Right kidney (tissue), 1 donor: ENCODE results near the gene FLII.
"Not testable (repeated sequence)": the region's sequence is repeated elsewhere in the genome, so short reads cannot be mapped to it uniquely, and the experiment has no call there.

Experiments used
- DNase-seq: peaks from one replicate; pipeline ENCODE4 v3.0.0-alpha.2; 2016

Gene FLII

DNA sequence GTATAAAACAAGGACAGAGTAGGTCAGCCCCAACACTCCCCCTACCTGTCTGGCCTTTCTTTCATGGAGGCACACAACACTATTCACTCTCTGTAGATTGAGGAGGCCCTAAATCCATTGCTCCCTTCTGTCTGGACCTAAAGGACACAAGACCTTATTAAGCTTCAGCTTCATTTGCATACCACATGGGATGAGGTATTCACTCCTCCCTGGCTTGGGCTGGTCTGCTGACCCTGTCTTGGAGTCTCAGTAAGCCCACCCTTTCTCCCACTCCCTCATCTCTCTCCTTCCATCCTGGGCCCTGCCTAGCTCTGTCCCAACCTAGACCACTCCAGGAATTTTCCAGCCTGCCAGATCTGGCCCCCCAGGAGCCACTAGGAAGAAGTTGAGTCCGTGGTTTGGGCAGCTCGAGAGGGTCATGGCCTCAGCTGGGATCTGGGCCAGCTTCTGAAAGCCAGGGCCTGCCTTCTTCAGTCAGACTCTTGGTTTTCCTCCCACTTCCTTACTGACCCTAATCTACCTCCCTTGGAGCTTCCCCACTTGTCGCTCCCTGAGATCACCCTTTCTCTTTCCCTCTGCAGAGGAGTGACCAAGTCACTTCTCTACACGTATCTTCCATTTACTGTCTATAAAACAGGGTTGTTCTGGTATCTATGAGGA, 39.7 kb downstream of the FLII start:
- no peak for DNase-seq

DNA sequence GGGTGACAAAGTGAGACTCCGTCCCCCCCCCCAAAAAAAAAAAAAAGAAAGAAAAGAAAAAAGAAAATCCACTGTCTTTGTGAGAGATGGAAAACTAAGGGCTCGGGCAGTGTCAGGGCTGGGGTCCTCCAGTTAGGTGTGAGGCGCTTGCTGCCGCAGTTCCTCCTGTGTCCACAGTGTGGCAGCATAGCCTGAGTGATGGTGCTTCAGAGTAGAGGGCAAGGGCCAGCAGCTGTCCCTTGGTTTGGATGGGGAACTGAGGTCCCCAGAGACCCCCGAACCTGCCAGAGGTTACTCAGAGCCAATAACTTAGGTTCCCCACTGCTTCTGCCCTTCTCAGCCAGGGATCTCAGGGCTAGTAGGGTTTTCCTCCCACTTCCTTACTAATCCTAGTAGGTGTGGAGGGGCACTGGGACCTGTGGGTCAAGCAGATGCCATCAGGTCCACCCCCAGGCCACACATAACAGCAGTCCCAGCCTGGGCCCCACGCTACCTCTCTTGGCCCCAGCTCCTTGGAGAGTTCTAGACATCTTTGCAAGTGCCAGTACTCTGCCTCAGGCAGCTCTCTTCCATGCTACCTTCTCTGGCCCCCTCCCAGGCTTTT, 41.0 kb downstream of the FLII start:
- DNase-seq: peak; percentile 53

- not testable (repeated sequence) for DNase-seq
Observed at GRCh38 chr17:18216906-18217305, 41.6 kb downstream of the FLII start.

GRCh38 chr17:18213666-18214270, 44.8 kb downstream of the FLII start:
- no peak for DNase-seq

GRCh38 chr17:18208092-18208491, 50.4 kb downstream of the FLII start:
- no peak for DNase-seq

GRCh38 chr17:18206962-18207361, 51.6 kb downstream of the FLII start:
- no peak for DNase-seq

DNA sequence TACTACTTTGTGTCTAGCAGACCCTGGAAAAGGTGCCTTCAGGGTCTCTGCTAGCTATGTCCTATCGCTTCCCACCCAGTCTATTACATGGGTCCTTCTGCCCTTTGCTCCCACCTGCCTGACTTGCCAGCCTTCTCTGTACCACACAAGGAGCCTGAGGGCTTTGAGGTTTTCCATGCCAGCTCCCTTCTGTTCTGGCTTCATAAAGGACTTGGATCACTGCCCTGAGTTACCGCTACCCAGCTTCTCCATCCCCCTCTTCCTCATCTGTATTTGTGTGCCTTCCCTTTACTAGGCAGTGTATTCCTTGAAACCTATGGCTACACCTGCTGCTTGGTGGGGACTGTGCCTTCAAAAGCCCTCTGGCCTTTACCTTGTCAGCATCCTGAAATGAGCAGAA, 52.7 kb downstream of the FLII start:
- DNase-seq: no peak

DNA sequence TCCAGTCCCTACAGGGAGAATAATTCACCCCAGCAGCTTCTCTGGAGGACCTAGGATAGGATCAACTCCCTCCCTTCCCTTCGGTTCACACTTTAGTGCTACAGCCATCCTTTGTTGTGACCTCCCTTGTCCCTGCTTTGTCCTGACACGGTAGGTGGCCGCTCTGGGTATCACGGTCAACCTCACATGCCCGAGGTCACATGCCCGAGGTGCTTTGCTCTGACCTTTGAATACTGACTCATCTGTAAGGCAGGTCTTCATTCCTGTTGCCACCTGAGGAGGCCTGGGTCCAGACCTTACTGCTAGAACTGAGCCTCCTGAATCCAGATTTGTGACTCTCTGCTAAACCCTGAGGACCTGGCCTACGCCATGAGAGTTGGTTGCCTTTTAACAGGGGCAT, 55.2 kb downstream of the FLII start:
- DNase-seq: no peak

- no peak for DNase-seq
Observed at GRCh38 chr17:18201108-18201507, 57.4 kb downstream of the FLII start.

DNA sequence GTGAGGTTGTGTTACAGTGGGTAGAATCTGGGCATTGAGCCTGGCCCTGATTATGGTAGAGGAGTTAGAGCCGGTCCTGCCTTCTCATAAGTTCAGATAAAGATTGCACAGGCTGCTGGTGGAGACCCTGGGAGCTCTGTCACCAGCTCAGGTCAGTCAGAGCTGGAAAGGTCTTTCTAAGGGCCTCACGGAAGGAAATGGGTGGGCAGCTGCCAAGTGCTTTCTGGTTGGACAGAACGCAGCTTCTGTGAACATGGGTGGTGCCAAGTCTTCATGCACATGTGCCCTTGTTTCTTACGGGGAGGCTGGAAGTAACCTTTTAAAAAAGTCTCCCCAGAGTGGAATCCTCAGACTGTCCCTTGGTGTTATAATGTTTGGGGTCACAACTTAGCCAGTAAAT, 60.0 kb downstream of the FLII start:
- DNase-seq: no peak

GRCh38 chr17:18197535-18198194, 60.9 kb downstream of the FLII start:
- DNase-seq: no peak

- no peak for DNase-seq
Observed at GRCh38 chr17:18195246-18195645, 63.3 kb downstream of the FLII start.
